Glomerular endothelial cell (primary cell): ENCODE data around the gene PLEKHM3. TPM values are rescaled to one million over a fixed set of nuclear protein-coding genes. Genes with fewer than 3 reads are reported as not detected.

Experiments
- DNase-seq: peaks from one replicate; pipeline ENCODE4 v3.0.0-alpha.2; 2011; ENCODE audit warnings: low read depth, low spot score; ENCODE audit errors: extremely low read depth
- total RNA-seq: library from RNA; depleted of rRNA; stranded (reverse); fragments of >200 nt; gene quantifications from 2 replicates; pipeline ENCODE4 v1.2.3, GENCODE V29; 2015

Gene PLEKHM3
- total RNA-seq, 1 donor from 2014 or later, result 7.8 TPM

DNA sequence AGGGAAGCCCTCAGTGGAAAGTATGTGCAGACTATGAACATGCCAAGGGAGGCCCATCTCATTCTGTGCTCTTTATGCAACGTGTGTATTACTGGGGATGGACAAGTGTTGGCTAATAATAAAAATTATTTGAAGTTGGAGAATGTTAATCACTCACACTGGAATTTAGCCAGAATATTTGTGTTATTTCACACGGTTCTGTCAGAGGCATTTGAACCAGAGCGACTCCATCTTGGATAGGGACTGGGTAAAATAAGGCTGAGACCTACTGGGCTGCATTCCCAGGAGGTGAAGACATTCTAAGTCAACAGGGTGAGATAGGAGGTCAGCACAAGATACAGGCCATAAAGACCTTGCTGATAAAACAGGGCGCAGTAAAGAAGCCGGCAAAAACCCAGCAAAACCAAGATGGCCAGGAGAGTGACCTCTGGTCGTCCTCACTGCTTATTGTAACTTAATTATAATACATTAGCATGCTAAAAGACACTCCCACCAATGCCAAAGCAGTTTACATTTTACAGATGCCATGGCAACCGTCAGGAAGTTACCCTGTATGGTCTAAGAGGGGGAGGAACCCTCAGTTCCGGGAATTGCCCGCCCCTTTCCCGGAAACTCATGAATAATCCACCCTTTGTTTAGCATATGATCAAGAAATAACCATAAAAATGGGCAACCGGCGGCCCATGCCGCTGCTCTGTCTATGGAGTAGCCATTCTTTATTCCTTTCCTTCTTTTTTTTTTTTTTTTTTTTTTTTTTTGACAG lies 253.1 kb downstream of the PLEKHM3 start:
- no peak for DNase-seq

DNA sequence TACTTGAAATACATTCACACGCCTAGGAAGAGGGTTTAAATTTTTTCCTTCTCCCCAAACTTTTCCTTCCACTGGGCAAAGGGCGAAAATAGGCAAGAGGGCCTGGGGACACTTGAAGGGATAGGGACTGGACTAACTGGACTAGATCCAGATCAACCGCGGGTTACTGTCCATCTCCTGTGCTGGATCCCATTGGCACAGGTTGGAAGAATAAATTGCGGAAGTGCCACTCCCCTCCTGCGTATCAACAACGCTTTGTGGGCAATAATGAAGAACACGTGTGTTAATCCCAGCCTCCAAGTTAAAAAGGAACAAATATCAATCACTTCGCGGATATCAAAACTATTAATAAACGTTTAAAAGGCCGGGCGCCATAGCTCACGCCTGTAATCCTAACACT lies 253.9 kb downstream of the PLEKHM3 start:
- DNase-seq, result no peak

Other genes with a start within 250 kb of the PLEKHM3 start
- gene CRYGD, start 99.0 kb upstream of the PLEKHM3 start, total RNA-seq, result not detected in 2 replicates
- not detected in 2 replicates for gene CRYGC, start 104.3 kb upstream of the PLEKHM3 start, total RNA-seq
- not detected in 2 replicates for gene CRYGB, start 120.6 kb upstream of the PLEKHM3 start, total RNA-seq
- gene CRYGA, start 138.1 kb upstream of the PLEKHM3 start, total RNA-seq, result not detected in 2 replicates
- not detected in 2 replicates for gene C2orf80, start 164.5 kb upstream of the PLEKHM3 start, total RNA-seq
- 64.1 and 76.4 TPM in 2 replicates for gene IDH1, start 229.5 kb upstream of the PLEKHM3 start, total RNA-seq
- 19.0 and 27.2 TPM in 2 replicates for gene PIKFYVE, start 240.7 kb upstream of the PLEKHM3 start, total RNA-seq